KMS-11 (cell line): ENCODE results near the gene ZNF236.

Source experiments
- H2AFZ ChIP-seq: fragments of 200-600 bp; sonication (generic); 2 replicates; pipeline ENCODE4 v1.6.1; 2016; ENCODE audit warnings: antibody characterized with exemption, mixed run types, low read depth
- H3K27ac ChIP-seq: fragments of 200-600 bp; sonication (generic); 2 replicates; pipeline ENCODE4 v1.6.1; 2016; ENCODE audit warnings: mild to moderate bottlenecking, mixed run types
- H3K27me3 ChIP-seq: fragments of 200-600 bp; sonication (generic); 2 replicates; pipeline ENCODE4 v1.6.1; 2017; ENCODE audit warnings: mild to moderate bottlenecking, low read depth, mixed run types, moderate library complexity; ENCODE audit not compliant: insufficient read depth
- H3K36me3 ChIP-seq: fragments of 200-600 bp; sonication (generic); 2 replicates; pipeline ENCODE4 v1.6.1; 2017; ENCODE audit warnings: mild to moderate bottlenecking, mixed run types; ENCODE audit not compliant: insufficient read depth
- H3K4me1 ChIP-seq: fragments of 200-600 bp; sonication (generic); 2 replicates; pipeline ENCODE4 v1.6.1; 2016; ENCODE audit warnings: mild to moderate bottlenecking, low read depth, mixed run types; ENCODE audit not compliant: poor library complexity, severe bottlenecking
- H3K4me2 ChIP-seq: fragments of 200-600 bp; sonication (generic); 2 replicates; pipeline ENCODE4 v1.7.0; 2016; ENCODE audit warnings: mild to moderate bottlenecking, mixed run types
- H3K4me3 ChIP-seq: fragments of 200-600 bp; sonication (generic); IDR thresholded peaks from 2 replicates; pipeline ENCODE4 v1.6.1; 2017; ENCODE audit warnings: low read depth, low read length, mixed read lengths; ENCODE audit not compliant: insufficient read depth
- H3K79me2 ChIP-seq: fragments of 200-600 bp; sonication (generic); 2 replicates; pipeline ENCODE4 v1.6.1; 2016; ENCODE audit warnings: low read depth, mixed run types; ENCODE audit not compliant: insufficient read depth
- H3K9ac ChIP-seq: fragments of 200-600 bp; sonication (generic); 2 replicates; pipeline ENCODE4 v1.6.1; 2016; ENCODE audit warnings: mild to moderate bottlenecking, mixed run types
- H4K20me1 ChIP-seq: fragments of 200-600 bp; sonication (generic); 2 replicates; pipeline ENCODE4 v1.6.1; 2016; ENCODE audit warnings: mild to moderate bottlenecking, mixed run types; ENCODE audit not compliant: insufficient read depth
- CTCF ChIP-seq: fragments of 200-600 bp; sonication (generic); conservative IDR thresholded peaks from 2 replicates; pipeline ENCODE4 v1.6.1; 2017; ENCODE audit warnings: low read depth, mild to moderate bottlenecking, antibody characterized with exemption, low read length, moderate library complexity, mixed read lengths

The ZNF236 gene

GRCh38 chr18:76931171-76931570, 108.8 kb downstream of the ZNF236 start:
- no peak for TF ChIP-seq CTCF
- no peaks in the 10 kb centered on the region for H3K4me1 ChIP-seq

GRCh38 chr18:76932026-76932819, 109.9 kb downstream of the ZNF236 start:
- Histone ChIP-seq H3K79me2 (no peaks in the 10 kb centered on the region), H3K27ac (no peak overlapping the region), H3K4me2 (no peak overlapping the region), H3K9ac (no peak overlapping the region), H3K4me3 (no peak overlapping the region), H3K4me1 (no peaks in the 10 kb centered on the region), H3K36me3 (no peaks in the 10 kb centered on the region), H2AFZ (no peak overlapping the region), H4K20me1 (no peaks in the 10 kb centered on the region), H3K27me3 (no peaks in the 10 kb centered on the region)
- no peak for TF ChIP-seq CTCF

More at GRCh38 chr18:76931171-76931570, 108.8 kb downstream of the ZNF236 start:
- H3K4me3 ChIP-seq = no peak overlapping the region
- no peak overlapping the region for H2AFZ ChIP-seq
- no peaks in the 10 kb centered on the region for H3K79me2 ChIP-seq
- H3K36me3 ChIP-seq = no peaks in the 10 kb centered on the region
- no peak overlapping the region for H3K9ac ChIP-seq
- H3K4me2 ChIP-seq = no peak overlapping the region
- H3K27ac ChIP-seq = no peak overlapping the region
- H3K27me3 ChIP-seq = no peaks in the 10 kb centered on the region
- H4K20me1 ChIP-seq = no peaks in the 10 kb centered on the region

GRCh38 chr18:76935722-76936337, 113.5 kb downstream of the ZNF236 start:
- H3K4me3 ChIP-seq = no peak overlapping the region
- no peaks in the 10 kb centered on the region for H4K20me1 ChIP-seq
- H3K27ac ChIP-seq = no peak overlapping the region
- no peaks in the 10 kb centered on the region for H3K79me2 ChIP-seq
- no peak overlapping the region for H3K4me2 ChIP-seq
- H3K9ac ChIP-seq = no peak overlapping the region
- H3K36me3 ChIP-seq = no peaks in the 10 kb centered on the region
- no peak overlapping the region for H2AFZ ChIP-seq
- TF ChIP-seq CTCF = no peak
- no peaks in the 10 kb centered on the region for H3K27me3 ChIP-seq
- H3K4me1 ChIP-seq = no peaks in the 10 kb centered on the region

- Histone ChIP-seq H3K27me3 (no peaks in the 10 kb centered on the region), H4K20me1 (no peaks in the 10 kb centered on the region), H3K79me2 (no peaks in the 10 kb centered on the region), H2AFZ (no peak overlapping the region), H3K4me2 (no peak overlapping the region), H3K4me1 (no peaks in the 10 kb centered on the region), H3K9ac (no peak overlapping the region), H3K27ac (no peak overlapping the region), H3K4me3 (no peak overlapping the region), H3K36me3 (no peaks in the 10 kb centered on the region)
- TF ChIP-seq CTCF = no peak
Observed at GRCh38 chr18:76936877-76937276, 114.5 kb downstream of the ZNF236 start.
